T-helper 2 cell treated with Interferon-gamma antibody and Interleukin-4, amounts not matched to agents 5 μg/mL and 100 μg/mL, for 36 hours (primary cell): ENCODE data around the gene NCAPH2.

ENCODE experiments used
- DNase-seq: peaks from one replicate; pipeline ENCODE4 v3.0.0; 2021; ENCODE audit warnings: low spot score
- H3K27ac Mint-ChIP-seq: one replicate; pipeline ENCODE4 v1.8.0; 2021; ENCODE audit warnings: mild to moderate bottlenecking, mixed read lengths
- H3K27me3 Mint-ChIP-seq: one replicate; pipeline ENCODE4 v1.8.0; 2021; ENCODE audit warnings: low read depth, mixed read lengths
- H3K36me3 Mint-ChIP-seq: one replicate; pipeline ENCODE4 v1.8.0; 2021; ENCODE audit warnings: low read depth, mixed read lengths
- H3K4me1 Mint-ChIP-seq: one replicate; pipeline ENCODE4 v1.8.0; 2021; ENCODE audit warnings: low read depth, mixed read lengths
- H3K4me3 Mint-ChIP-seq: one replicate; pipeline ENCODE4 v1.8.0; 2022; ENCODE audit warnings: mild to moderate bottlenecking, moderate library complexity, mixed read lengths
- H3K9me3 Mint-ChIP-seq: one replicate; pipeline ENCODE4 v1.8.0; 2021; ENCODE audit warnings: mixed read lengths

NCAPH2 gene

DNA sequence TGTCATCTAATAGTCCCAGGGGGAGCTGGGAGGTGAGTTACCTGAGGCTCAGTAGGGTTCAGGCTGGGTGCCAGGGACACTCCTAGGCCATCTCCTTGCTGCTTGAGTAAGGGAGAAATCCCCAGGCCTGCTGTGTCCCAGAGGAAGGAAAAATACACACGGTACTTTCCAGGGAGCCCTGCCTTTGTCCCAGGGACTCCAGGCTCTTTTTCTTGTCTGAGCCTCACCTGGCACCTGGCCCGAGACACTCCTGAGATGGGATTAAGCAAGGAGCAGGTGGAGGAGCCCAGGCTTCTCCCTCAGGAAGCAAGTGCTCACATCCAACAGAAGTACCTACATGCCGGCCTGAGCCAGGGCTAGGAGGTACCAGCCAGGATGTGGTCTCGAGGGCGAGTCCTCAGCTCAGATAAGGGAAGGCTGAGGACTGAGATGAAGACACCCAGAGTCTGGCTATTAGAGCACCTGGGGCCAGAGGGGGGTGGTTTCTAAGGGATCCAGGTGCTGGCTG, 36.8 kb downstream of the NCAPH2 start:
- Mint-ChIP-seq H3K36me3 (peaks cover 2% of the 10 kb centered on the region), H3K4me3 (peak overlapping the region; percentile 67), H3K27ac (peak overlapping the region; percentile 80), H3K9me3 (no peaks in the 10 kb centered on the region), H3K4me1 (peaks cover 45% of the 10 kb centered on the region), H3K27me3 (no peaks in the 10 kb centered on the region)
- DNase-seq, result no peak

DNA sequence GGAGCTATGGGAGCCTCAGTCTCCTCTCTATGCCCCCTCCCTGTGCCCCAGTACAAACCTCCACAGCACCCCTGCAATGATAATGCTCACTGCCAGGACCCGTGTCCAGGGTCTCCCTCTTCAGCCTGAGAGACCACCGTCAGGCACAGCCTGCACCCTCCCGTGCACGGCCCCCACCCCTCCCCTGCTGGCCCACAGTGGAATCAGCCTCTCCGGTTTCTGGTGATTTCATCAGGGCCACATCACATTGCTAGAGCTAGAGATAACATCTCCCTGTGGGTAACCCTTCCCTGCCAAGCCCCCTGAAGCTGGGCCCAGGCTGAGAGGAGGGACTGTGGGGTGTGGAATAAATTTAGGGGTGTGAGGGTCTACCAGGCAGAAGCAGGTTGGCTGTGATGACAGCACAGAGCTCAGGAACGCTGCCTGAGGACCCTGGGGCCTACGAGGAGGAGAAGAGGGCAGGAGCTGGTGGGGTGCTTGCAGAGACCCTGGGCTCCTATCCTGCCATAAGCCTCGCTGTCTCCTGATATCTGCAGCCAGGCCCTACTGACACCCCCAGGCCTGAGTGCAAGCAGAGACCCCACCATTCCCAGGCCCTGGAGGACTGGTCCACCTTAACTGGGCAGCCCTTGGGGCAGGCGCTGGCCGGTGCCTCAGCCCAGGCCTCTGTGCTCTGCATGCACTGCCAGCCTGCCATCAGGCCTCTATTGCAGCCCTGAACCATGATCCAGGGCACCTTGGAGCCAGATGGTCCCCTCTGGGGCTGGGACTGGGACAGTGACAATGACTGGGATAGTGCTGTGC, 37.7 kb downstream of the NCAPH2 start, which contains the start of gene KLHDC7B:
TSS of gene KLHDC7B (plus strand) at position 378 of the 804 bp plus-strand sequence. CDS start at position 723, 345 bp downstream.
- no peaks in the 10 kb centered on the region for H3K9me3 Mint-ChIP-seq
- DNase-seq, result no peak

DNA sequence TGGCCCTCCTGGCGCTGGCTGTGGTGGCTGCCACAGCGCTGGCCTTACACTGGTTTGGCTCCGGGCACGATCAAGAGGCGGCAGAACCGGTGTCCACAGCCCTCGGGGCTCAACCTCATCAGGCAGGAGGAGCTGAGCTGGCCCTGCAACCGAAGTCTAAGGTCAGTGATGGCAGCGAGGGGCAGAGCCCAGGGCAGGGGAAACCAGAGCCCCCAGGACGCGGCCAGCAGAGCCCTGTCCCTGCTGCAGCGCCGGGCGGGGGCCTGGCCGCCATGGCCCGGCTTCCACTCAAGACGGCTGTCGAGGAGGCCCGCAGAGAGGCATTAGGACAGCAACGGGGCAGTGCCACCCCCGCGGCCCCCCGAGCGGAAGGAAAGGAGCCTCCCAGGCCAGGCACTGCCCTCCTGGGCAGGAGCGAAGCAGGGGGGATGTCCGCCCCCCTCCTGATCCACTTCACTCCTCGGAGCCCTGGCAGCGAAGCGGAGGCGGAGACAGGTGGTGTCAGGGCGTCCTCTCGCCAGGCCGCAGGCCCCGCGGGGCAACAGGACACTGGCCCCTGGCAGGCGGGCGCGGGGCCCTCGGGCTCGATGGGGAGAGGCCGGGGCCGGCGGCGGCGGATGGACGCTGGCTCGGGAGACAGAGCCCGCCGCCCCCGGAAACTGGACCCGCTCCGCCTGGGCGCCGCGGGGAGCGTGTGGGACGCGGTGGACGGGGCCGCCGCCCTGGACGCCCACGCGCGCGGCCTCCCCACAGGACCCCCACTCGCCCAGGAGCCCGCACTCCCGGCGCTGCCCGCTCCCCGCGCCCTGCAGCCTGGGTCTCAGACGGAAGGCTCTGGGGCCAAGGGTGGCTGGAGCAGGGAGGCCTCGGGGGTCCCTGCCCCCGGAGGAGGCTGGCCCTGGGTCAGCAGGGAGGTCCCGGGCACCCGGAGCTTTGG, 38.6 kb downstream of the NCAPH2 start:
- H3K27me3 Mint-ChIP-seq, result no peaks in the 10 kb centered on the region
- peaks cover 32% of the 10 kb centered on the region for H3K4me1 Mint-ChIP-seq
- no peaks in the 10 kb centered on the region for H3K9me3 Mint-ChIP-seq
- peak overlapping the region; percentile 38 for H3K4me3 Mint-ChIP-seq
- H3K36me3 Mint-ChIP-seq, result no peaks in the 10 kb centered on the region
- H3K27ac Mint-ChIP-seq, result no peak overlapping the region
- no peak for DNase-seq

More for the DNA sequence above, 37.7 kb downstream of the NCAPH2 start, which contains the start of gene KLHDC7B:
- H3K27ac Mint-ChIP-seq, result peak within 1 kb of the TSS; percentile 84
- H3K36me3 Mint-ChIP-seq, result no peaks in the 10 kb centered on the region
- peaks cover 41% of the 10 kb centered on the region for H3K4me1 Mint-ChIP-seq
- H3K4me3 Mint-ChIP-seq, result peak within 1 kb of the TSS; percentile 67
- no peaks in the 10 kb centered on the region for H3K27me3 Mint-ChIP-seq

DNA sequence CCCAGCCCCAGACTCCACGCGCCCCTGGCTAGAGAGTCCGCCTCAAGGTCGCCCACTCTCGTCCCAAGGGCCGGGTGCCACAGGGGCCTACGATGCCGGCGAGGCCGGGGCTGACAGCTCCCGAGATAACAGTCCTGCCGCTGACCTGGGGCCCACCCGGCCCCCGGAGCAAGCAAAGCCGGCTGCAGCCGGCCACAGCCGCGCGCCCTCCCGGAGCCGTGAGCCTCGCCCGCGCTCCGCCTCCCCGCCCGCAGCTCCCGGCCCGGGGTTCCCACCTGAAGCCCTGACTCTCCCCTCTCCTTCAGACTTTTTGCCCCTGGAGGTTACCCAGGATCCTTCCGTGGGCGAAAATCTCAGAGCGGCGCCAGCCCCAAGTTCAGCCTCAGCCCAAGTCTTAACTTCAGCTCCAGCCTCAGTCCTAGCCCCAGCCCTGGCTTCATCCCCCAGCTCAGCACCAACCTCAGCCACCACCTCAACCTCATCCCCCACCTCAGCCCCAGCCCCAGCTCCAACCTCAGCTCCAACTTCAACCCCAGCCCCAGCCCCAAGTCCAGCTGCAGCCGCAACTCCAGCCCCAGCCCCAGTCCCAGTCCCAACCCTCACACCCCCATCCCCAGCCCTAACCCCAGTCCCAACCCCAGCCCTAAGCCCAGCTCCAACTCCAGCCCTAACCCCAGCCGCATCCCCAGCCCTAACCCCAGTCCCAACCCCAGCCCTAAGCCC, 39.4 kb downstream of the NCAPH2 start:
- Mint-ChIP-seq H3K27me3 (no peaks in the 10 kb centered on the region), H3K27ac (peak overlapping the region; percentile 72), H3K36me3 (no peaks in the 10 kb centered on the region), H3K4me1 (peaks cover 26% of the 10 kb centered on the region), H3K9me3 (no peaks in the 10 kb centered on the region), H3K4me3 (peak overlapping the region; percentile 36)
- DNase-seq, result no peak

DNA sequence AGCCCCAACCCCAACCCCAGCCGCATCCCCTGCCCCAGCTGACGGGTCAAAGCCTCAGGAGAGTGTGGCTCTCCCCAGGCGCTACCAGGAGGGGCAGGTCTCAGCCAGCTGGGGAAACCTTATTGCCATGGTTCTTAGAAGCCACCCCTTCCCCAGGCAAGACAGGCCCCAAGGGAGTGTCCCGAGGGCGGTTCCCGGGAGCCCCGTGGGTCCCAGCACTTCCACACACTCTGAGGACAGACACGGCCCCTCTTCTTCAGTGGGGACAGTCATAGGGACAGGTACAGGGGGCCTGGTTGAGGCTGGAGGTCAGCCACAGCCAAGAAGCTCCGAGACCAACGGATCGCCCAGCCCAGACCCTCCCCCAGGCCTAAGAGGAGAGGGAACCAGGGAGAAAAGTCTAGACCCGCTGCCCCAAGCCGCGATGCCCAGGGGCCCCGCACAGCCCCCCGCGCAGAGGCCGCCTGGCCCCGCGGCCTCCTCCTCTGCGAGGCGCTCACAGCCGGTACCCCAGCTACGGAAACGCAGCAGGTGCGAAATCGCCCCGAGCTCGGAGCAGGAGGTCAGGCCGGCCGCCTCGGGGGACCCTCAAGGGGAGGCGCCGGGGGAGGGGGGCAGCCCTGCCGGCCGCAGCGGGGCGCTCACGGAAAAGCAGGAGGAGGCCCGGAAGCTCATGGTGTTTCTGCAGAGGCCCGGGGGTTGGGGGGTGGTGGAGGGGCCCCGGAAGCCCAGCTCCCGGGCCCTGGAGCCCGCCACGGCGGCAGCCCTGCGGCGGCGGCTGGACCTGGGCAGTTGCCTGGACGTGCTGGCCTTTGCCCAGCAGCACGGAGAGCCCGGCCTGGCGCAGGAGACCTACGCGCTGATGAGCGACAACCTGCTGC, 40.3 kb downstream of the NCAPH2 start:
- H3K9me3 Mint-ChIP-seq, result no peaks in the 10 kb centered on the region
- H3K27me3 Mint-ChIP-seq, result no peaks in the 10 kb centered on the region
- H3K27ac Mint-ChIP-seq, result peak overlapping the region; percentile 84
- no peak for DNase-seq
- no peaks in the 10 kb centered on the region for H3K36me3 Mint-ChIP-seq
- peak overlapping the region; percentile 50 for H3K4me3 Mint-ChIP-seq
- peaks cover 23% of the 10 kb centered on the region for H3K4me1 Mint-ChIP-seq

DNA sequence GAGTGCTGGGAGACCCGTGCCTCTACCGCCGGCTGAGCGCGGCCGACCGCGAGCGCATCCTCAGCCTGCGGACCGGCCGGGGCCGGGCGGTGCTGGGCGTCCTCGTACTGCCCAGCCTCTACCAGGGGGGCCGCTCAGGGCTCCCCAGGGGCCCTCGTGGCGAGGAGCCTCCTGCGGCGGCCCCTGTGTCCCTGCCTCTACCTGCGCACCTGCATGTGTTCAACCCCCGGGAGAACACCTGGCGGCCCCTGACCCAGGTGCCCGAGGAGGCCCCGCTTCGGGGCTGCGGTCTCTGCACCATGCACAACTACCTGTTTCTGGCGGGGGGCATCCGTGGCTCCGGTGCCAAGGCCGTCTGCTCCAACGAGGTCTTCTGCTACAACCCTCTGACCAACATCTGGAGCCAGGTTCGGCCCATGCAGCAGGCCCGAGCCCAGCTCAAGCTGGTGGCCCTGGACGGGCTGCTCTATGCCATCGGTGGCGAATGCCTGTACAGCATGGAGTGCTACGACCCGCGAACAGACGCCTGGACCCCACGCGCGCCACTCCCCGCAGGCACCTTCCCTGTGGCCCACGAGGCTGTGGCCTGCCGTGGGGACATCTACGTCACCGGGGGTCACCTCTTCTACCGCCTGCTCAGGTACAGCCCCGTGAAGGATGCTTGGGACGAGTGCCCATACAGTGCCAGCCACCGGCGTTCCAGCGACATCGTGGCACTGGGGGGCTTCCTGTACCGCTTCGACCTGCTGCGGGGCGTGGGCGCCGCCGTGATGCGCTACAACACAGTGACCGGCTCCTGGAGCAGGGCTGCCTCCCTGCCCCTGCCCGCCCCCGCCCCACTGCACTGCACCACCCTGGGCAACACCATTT, 41.1 kb downstream of the NCAPH2 start:
- no peaks in the 10 kb centered on the region for H3K9me3 Mint-ChIP-seq
- no peak for DNase-seq
- peak overlapping the region; percentile 69 for H3K4me3 Mint-ChIP-seq
- H3K4me1 Mint-ChIP-seq, result peaks cover 23% of the 10 kb centered on the region
- H3K27ac Mint-ChIP-seq, result peak overlapping the region; percentile 71
- H3K27me3 Mint-ChIP-seq, result no peaks in the 10 kb centered on the region
- H3K36me3 Mint-ChIP-seq, result no peaks in the 10 kb centered on the region

DNA sequence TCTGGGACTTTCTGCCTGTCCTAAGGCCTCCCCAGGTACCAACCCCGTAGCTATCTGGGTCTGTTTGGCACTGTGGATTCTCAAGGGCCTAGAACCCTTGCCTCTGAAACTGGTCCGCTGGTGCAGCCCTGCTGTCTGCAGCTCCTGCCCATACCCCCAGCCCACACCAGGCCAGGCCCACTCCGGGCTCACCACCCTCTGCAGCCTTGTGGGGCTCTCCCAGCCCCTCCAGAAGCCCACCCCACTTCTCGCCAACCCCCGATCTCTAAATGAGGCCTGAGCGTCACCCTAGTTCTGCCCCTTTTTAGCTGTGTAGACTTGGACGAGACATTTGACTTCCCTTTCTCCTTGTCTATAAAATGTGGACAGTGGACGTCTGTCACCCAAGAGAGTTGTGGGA, 42.4 kb downstream of the NCAPH2 start:
- DNase-seq, result no peak
- no peaks in the 10 kb centered on the region for H3K27me3 Mint-ChIP-seq
- H3K4me3 Mint-ChIP-seq, result peak overlapping the region; percentile 70
- H3K4me1 Mint-ChIP-seq, result peaks cover 11% of the 10 kb centered on the region
- H3K36me3 Mint-ChIP-seq, result no peaks in the 10 kb centered on the region
- H3K9me3 Mint-ChIP-seq, result no peaks in the 10 kb centered on the region
- peak overlapping the region; percentile 79 for H3K27ac Mint-ChIP-seq

DNA sequence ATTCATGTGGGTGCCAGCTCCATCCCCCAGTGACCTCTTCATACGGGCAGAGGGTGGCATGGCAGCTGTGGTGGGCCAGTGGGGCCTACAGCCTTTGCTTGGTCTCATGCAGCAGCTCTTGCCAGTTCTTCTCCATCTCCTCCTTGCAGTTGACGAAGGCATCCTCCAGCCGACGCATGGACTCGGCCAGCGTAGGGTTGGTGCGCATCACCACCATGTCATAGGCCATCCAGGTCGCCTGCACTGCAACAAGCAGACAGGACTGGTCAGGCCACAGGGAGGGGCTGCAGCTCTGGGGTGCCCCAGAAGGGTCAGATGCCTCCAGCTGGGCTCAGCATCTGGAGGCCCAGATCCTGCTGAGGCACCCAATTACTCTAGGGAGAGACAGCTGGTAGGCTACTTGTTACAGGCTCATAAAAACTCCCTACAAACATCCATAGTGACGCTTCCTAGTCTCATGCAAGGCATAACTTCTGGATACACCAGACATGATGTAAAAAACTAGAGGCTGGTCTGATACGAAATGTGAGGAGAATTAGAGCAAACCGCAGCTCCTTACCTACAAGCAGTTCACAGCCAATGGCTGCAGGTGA, 43.2 kb downstream of the NCAPH2 start:
- H3K4me3 Mint-ChIP-seq, result no peak overlapping the region
- H3K4me1 Mint-ChIP-seq, result peaks cover 5% of the 10 kb centered on the region
- no peaks in the 10 kb centered on the region for H3K36me3 Mint-ChIP-seq
- H3K27ac Mint-ChIP-seq, result no peak overlapping the region
- no peaks in the 10 kb centered on the region for H3K9me3 Mint-ChIP-seq
- no peak for DNase-seq
- peaks cover 1% of the 10 kb centered on the region for H3K27me3 Mint-ChIP-seq

DNA sequence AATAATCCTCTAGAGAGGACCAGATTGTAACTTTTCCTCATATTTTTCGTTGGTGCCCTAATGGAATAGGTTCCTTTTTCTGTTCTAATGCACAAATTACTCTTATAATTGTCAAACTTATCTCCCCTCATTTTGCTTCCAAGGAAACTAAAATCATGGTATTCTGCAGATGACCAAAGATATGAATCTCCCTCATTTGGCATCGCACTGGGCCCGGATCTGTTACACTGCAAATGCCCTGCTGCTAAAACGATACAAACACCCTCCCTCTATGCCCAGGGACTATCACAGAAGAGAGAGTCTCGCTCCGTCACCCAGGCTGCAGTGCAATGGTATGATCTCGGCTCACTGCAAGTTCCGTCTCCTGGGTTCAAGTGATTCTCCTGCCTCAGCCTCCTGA, 45.3 kb downstream of the NCAPH2 start:
- Mint-ChIP-seq H3K27me3 (peaks cover 6% of the 10 kb centered on the region), H3K4me3 (no peak overlapping the region), H3K36me3 (no peaks in the 10 kb centered on the region), H3K27ac (no peak overlapping the region), H3K9me3 (no peaks in the 10 kb centered on the region), H3K4me1 (peaks cover 2% of the 10 kb centered on the region)
- DNase-seq, result no peak

DNA sequence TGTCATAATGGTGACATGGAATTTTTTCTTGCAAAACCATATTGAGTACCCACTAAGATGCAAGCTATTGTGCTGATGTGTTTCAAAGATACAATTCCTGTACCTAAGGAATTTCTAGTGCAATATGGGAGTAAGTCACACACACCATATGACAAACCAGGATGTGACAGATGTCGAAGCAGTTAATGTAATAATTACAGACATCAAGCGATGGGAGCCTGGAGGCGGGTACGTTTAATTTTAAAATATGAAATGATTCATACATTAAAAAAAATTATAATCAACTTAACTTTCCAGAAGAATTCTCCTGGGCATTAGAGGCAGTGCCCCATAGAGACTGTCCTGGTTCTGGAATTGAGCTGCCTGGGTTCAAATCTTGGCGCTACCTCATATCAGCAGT, 48.7 kb downstream of the NCAPH2 start:
- Mint-ChIP-seq H3K4me1 (peaks cover 6% of the 10 kb centered on the region), H3K36me3 (no peaks in the 10 kb centered on the region), H3K4me3 (no peak overlapping the region), H3K27ac (no peak overlapping the region), H3K9me3 (no peaks in the 10 kb centered on the region), H3K27me3 (peaks cover 20% of the 10 kb centered on the region)
- no peak for DNase-seq

DNA sequence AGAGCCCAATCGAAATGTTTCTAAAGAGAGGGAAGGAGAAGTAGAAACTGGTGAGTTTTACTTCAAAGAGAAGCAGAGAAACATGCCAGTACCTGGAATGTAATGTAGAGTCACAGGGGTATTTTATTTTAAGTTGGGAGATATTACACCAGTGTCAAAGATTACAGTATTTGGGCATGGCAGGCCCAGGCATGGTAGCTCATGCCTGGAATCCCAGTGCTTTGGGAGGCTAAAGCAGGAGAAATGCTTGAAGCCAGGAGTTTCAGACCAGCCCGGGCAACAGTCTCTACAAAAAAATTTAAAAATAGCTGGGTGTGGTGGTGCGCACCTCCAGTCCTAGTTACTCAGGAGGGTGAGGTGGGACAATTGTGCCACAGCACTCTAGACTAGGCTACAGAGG, 52.0 kb downstream of the NCAPH2 start:
- H3K4me3 Mint-ChIP-seq, result no peak overlapping the region
- H3K9me3 Mint-ChIP-seq, result no peaks in the 10 kb centered on the region
- H3K27ac Mint-ChIP-seq, result no peak overlapping the region
- H3K27me3 Mint-ChIP-seq, result peaks cover 29% of the 10 kb centered on the region
- peaks cover 19% of the 10 kb centered on the region for H3K4me1 Mint-ChIP-seq
- DNase-seq, result no peak
- H3K36me3 Mint-ChIP-seq, result no peaks in the 10 kb centered on the region
